HEK293T (cell line): ENCODE data around the gene BMPR1B.

Experiments used
- ARNT ChIP-seq: fragments of 450-650 bp; IDR thresholded peaks from 2 replicates; pipeline ENCODE4 v1.6.1; 2017; ENCODE audit warnings: mild to moderate bottlenecking
- ELF4 ChIP-seq: fragments of 450-650 bp; IDR thresholded peaks from 2 replicates; pipeline ENCODE4 v1.6.1; 2017; ENCODE audit warnings: antibody characterized with exemption
- FOXA1 ChIP-seq: fragments of 450-650 bp; IDR thresholded peaks from 2 replicates; pipeline ENCODE4 v1.6.1; 2016; ENCODE audit warnings: mild to moderate bottlenecking
- LEF1 ChIP-seq: fragments of 450-650 bp; IDR thresholded peaks from 2 replicates; pipeline ENCODE4 v1.6.1; 2017; ENCODE audit warnings: mild to moderate bottlenecking, borderline replicate concordance
- NFRKB ChIP-seq: fragments of 450-650 bp; IDR thresholded peaks from 2 replicates; pipeline ENCODE4 v1.6.1; 2016; ENCODE audit warnings: mild to moderate bottlenecking, moderate library complexity
- SUZ12 ChIP-seq: fragments of 450-650 bp; IDR thresholded peaks from 2 replicates; pipeline ENCODE4 v1.6.1; 2016; ENCODE audit warnings: mild to moderate bottlenecking
- TARDBP ChIP-seq: fragments of 450-650 bp; IDR thresholded peaks from 2 replicates; pipeline ENCODE4 v1.6.1; 2016
- ZNF384 ChIP-seq: fragments of 450-650 bp; IDR thresholded peaks from 2 replicates; pipeline ENCODE4 v1.6.1; 2016
- TF ChIP-seq, protein P1 (sequence below): fragments of 450-650 bp; IDR thresholded peaks from 2 replicates; pipeline ENCODE4 v1.6.1; 2016

DNA sequence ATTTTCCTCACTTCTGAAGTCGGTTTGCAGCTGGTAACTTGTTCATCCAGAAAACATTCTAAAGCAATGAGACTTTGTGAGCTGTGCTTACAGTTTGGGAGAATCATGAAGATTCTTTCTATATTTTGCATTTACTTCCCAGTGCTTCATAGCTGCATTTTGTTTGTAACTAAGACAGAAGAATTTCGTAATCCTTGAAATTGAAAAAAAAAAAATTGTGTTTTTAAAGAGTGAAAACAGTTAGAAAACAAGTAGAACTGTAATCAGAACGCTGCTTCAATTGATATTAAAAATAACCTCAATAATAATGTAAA is 398.7 kb downstream of the BMPR1B start:
- TF ChIP-seq NFRKB (no peak), SUZ12 (no peak), ZNF384 (no peak), ELF4 (no peak), TARDBP (no peak), LEF1 (no peak), FOXA1 (no peak), ARNT (no peak)
- TF ChIP-seq, protein P1, sequence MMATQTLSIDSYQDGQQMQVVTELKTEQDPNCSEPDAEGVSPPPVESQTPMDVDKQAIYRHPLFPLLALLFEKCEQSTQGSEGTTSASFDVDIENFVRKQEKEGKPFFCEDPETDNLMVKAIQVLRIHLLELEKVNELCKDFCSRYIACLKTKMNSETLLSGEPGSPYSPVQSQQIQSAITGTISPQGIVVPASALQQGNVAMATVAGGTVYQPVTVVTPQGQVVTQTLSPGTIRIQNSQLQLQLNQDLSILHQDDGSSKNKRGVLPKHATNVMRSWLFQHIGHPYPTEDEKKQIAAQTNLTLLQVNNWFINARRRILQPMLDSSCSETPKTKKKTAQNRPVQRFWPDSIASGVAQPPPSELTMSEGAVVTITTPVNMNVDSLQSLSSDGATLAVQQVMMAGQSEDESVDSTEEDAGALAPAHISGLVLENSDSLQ = no peak
